GM18517 (cell line): ENCODE data around the gene FABP7.
"Not testable (repeated sequence)": the region's sequence is repeated elsewhere in the genome, so short reads cannot be mapped to it uniquely, and the experiment has no call there.

Experiments used
- ATAC-seq: cut with Tn5 transposase; IDR thresholded peaks from one replicate; pipeline ENCODE4 v1.9.1; 2021; ENCODE audit warnings: mild to moderate bottlenecking, moderate library complexity; ENCODE audit not compliant: unreplicated experiment

FABP7 gene

GRCh38 chr6:122779667-122780066 is at the start of gene FABP7:
FABP7 (plus strand) TSS chr6:122779716; CDS start chr6:122779795, 79 bp downstream.
- no peak for ATAC-seq

DNA sequence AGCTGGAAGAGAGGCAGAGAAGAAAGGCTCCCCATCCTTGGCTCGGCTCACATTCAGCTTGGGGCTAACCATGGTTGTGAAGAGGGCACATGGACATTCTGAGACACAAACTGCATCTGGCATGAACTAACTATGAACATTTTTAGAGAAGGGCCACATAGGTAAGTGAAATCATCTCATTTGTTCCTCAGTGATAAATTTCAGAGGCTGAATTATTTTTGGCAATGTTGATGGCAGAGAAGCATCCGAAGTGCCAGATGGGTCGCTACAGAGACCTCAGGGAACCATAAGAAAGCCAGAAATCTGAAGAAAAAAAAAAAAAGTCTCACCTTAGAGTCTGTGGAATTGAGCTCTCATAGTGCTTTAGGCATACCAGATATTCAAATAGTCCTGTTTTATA is 49.2 kb upstream of the FABP7 start:
- ATAC-seq: no peak

DNA sequence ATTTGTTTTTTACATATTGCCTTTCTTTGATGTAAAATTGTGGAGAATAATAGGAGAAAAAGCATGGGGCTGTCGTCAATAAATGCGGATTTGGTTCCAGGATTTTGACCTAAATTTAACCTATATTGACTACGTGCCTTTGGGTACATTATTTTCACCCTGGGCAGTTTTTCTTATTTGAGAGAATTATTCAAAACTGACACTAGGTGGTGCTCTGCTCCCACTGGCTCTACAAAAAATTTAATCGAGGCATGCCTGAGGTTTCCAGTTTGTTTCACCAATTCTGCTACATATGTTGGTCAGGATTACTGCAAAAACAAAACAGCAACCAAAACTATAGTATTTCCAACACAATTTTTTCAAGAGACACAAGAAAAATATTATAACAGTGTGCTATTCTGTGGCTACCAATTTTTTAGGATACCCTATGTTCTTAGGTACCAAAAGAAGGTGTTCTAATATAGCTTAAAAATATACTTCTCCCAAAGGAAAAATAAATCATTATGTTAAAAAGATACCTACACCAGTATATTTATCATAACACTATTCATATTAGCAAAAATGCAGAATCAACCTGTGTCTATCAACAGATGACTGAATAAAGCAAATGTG is 48.6 kb upstream of the FABP7 start:
- peak; percentile 65 for ATAC-seq

- ATAC-seq: no peak
Measured at GRCh38 chr6:122733259-122733658, 46.3 kb upstream of the FABP7 start.

DNA sequence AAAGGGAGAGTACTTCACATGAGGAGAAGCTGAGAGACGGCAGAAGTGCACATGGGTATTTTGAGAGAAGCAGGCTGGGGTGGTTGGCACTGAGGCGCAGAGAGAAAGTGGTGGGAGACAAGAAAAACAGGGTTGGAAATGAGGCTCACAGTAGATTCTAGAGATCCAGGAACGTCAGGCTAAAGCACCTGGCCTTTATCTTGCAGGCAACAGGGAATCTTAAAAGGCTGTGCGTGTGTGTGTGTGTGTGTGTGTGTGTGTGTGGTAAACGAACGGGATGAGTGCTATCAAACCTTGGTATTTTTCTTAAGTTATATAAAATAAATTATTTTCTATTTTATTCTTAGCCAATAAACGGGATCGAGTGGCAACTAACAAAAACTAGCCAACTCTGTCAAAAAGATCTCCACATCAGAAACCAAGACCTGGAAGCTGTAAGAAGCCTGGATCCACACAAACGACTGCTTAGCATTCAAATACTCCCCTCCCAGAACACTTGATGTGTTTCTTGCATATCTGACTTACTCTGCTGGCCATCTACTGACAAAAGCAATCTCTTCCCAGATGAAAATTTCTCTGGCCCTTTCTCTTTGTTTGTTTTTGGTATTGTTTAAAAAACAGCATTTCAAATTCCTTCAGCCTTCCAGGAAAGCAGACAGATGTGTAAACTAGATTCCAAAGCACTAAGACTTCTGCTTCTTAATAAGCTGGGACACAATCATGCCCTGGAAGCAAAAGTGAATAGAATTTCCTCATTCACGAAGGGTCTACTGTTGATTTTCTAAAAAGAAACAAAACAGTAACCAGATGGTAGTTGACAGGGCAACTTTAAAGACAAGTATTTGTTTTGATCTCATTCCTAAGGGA is 44.8 kb upstream of the FABP7 start:
- no peak for ATAC-seq

DNA sequence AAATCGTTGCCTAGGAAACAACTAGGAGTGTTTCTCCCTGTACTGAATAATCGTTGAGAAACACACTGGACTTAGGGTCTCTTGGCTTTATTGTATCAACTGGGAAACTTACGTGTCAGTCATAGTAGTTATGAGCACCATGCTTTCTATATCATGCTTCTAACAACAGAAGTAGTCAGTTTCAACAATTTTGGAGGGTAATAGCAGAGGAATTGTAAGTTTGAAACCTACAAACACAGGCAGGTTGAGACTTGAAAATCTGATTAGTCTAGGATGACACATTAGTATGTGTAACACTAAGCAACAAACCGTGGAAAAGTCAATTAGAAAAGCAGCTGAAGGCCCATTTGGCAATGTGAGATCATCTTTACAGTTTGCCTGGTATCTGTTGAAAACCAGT is 43.9 kb upstream of the FABP7 start:
- ATAC-seq: no peak

DNA sequence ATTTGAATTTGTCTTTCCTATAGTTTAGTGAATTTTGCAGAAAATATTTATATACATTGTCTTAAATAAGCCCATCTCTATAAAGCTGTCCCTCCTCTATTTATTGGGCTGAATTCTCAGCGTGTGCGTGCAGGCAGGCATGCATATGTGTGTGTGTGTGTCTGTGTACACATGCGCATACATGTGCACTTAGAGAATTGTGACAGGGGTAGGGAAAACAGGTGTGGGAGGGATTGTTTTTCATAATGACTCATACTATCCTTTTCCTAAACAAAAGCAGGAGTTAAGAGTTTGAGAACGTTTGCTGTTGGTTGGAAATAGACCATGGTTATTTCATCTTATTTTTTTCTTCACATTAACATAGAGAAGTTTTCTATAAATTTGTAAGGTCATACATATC is 43.4 kb upstream of the FABP7 start:
- ATAC-seq: no peak

DNA sequence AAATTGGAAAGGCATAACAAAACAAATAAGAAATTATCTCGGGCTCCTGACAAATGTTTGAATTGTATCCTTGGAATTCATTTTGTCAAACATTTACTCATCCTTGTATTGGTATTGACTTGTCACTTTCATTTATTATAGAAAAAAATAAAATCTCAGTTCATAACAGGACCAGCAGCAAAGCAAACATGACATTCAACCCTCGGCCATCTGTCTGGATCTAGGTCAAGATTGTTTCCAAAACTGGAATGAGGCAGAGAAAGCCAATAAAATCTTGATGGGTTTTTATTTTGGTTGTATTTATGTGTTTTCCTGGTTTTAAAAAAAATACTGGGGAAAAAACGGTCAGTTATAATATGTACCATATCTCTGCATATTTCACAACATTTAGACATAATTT is 42.9 kb upstream of the FABP7 start:
- ATAC-seq: no peak

- ATAC-seq: no peak
Measured at GRCh38 chr6:122740091-122740490, 39.4 kb upstream of the FABP7 start.

DNA sequence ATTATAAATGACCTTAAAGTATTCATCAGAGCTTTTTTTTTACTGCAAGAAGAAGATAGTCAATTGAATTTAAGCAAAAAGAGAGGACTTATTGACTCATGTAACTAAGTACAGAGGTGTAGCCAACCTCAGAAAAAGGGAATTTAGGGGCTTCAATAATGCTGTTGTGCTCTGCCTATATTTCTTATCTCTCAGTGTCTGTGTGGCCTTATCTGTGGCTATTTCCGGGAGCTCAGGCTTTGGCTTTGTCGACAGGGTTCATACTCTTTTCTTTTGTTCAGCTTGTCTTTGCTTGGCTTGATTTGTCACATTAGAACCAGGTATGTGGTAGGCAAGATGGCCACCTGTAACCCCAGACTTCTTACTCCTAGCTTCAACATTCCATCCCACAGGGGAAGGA is 38.6 kb upstream of the FABP7 start:
- ATAC-seq: no peak

- not testable (repeated sequence) for ATAC-seq
Measured at GRCh38 chr6:122744247-122744646, 35.3 kb upstream of the FABP7 start.

DNA sequence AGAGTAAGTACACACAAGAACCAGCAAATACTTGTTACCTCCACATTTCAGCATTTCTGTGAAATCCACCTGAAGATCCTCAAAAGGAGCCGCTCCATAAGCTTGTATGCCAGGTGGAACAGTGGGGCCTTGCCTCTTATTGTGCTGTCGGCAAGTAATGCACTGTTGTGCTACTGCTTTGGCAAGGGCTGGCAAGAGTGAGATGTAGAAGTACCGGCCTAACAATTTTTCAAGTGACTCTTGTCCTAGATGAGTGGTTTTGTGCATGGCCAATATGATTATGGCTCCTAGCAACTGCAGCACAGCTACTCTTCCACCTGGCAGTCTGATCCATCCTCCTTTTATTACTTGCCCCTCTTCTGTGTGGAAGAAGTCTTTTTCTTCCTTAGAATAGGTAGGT is 34.7 kb upstream of the FABP7 start:
- ATAC-seq: not testable (repeated sequence)

- ATAC-seq: no peak
Measured at GRCh38 chr6:122746688-122747087, 32.8 kb upstream of the FABP7 start.

- no peak for ATAC-seq
Measured at GRCh38 chr6:122747573-122747972, 31.9 kb upstream of the FABP7 start.

- not testable (repeated sequence) for ATAC-seq
Measured at GRCh38 chr6:122748945-122749344, 30.6 kb upstream of the FABP7 start.

DNA sequence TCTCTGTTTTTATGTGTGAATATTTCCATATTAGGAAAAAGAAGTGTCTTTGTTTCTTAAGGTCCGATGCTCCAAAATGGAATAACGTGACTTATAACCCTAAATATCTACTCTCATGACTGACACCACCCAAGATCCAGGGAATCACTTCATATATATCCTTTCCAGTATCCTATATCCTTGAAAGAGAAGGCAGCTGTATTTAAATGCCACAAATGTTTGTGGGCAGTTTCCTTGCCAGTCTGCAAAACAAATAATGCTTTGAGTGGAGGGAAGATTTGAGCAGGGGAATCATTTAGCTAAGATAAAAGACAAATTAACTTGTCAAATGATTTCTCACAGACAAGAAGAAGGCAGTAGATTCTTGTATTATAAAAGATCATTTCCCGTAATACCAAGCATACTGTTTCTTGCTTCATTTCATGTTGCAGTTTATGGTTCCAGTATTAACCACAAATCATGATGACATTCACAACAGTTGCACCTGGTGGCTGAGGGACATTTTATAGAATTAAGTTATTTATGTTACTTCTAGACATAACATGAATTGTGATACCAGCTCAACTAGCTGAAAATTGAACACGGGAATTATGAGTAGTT is 30.0 kb upstream of the FABP7 start:
- no peak for ATAC-seq

DNA sequence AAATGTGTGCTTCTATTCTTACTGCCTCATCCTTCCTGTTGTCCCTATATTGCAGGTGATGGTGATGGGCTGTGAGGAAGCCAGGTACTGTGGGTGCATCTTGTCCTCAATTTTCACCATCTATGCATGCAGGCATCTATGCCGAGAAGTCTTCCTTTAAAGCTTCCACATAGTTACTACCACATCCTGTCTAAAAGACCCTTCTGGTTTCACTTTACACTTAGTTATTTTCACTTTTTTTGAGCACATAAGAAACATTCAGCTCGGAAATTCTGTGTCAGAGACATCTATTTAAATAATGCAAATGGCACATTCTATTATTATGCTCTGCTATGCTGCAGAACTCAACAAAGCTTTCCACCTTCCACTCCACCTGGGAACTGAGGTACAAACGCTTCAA is 28.2 kb upstream of the FABP7 start:
- ATAC-seq: peak; percentile 95

DNA sequence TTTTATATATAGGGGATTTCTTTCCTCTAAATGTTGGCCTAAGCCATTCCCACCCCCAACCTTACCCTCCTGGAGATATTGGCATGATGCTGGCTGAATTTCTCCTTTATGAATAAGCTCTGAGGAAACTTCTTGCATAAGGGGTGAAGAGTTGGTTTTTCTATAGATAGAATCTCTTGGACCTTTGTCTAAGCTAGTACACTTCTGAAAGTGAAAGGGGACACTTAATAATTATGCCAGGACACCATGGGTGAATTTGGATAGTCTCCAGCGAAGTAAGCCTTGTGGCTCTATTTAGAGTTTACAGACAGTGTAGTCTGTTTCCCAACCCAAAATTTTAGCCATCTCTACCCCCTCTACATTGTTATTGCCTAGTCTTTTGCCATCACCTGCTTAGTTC is 27.1 kb upstream of the FABP7 start:
- ATAC-seq: no peak

DNA sequence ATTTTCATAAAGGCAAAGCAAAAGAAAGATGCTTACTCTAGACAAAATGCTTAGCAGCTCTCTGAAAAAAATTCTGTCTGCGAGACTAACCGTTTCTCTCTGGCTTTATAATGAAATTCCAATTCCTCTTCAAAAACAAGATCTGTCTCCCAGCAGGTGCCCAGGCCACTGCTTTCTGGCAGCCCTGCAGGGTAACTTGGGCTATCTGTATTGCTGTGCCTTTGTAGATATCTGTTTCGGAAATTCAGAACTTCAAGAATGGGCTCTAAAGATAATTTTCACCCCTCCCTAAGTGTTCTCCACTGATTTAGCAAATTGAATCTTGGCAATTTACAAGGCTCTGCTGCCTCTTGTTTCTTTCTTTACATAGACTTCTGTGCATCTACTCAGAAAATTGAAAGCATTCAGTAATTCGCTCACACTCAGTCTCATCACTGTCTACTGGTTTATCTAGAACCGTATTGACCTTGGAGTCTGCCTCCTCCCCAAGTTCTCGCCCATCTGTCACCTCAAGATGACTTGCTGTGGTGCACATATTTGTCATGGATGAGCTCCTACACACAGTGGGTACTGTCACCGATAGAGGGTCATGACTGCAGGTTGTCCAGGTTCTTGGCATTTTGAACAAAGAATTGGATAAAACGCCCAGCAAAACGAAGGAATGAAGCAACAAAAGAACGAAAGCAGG is 26.4 kb upstream of the FABP7 start:
- no peak for ATAC-seq

DNA sequence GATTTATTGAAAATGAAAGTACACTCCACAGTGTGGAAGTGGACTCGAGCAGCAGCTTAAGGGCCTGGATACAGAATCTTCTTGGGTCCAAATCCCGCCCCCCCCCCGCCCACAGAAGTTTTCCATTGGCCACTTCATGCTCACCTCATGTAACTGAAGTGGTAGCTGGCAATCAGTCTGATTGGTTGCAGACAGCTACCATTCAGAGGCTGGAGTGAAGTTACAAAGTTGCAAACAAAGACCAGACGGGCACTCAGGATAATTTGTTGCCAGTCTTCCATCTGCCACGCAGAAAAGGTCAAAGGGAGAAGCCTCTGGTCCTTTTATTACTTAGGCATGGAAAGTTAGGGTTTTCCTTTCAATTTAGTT is 25.8 kb upstream of the FABP7 start:
- no peak for ATAC-seq

GRCh38 chr6:122754191-122754731 is 25.3 kb upstream of the FABP7 start:
- ATAC-seq: no peak
